Gastrocnemius medialis (tissue), 4 donors: ENCODE results near the gene DOCK3.

ENCODE experiments used
- POLR2A ChIP-seq, 2 donors: fragments of 450-650 bp; IDR thresholded peaks; one replicate each; pipeline ENCODE4 v1.6.1; 2017; ENCODE audit warnings: antibody characterized with exemption in 2 of 2, mild to moderate bottlenecking in 2 of 2, moderate library complexity in 2 of 2
- TF ChIP-seq, protein P1 (sequence below), 5 experiments: fragments of 450-650 bp in 3 of 5; fragments of 200-600 bp in 2 of 5; sonication (generic) in 2 of 5; IDR thresholded peaks in 4 of 5; conservative IDR thresholded peaks in 1 of 5; 1 replicate in 4 of 5; 2 replicates in 1 of 5; pipeline ENCODE4 v1.5.1; 2016 to 2019; ENCODE audit warnings: antibody characterized with exemption in 5 of 5, mild to moderate bottlenecking in 3 of 5, moderate library complexity in 3 of 5

DNA sequence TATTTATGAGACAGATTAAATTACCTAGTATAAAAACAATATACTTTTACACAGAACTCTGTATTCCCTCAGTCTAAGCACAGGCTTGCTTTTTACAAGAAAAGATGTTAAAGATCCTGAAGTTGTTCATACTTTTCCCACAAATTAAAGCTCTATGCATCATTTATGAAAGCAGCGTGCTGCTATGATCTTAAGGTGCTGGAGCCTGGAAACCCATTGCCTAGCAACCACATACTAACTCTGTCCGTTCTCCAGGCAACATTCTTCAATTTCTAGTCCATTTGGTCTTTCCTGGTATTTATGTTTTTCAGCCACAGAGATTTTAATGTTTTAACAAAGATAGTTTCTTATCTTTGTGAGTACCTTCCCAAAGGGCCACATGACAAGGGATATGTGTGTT lies 312.0 kb downstream of the DOCK3 start:
- TF ChIP-seq, protein P1, sequence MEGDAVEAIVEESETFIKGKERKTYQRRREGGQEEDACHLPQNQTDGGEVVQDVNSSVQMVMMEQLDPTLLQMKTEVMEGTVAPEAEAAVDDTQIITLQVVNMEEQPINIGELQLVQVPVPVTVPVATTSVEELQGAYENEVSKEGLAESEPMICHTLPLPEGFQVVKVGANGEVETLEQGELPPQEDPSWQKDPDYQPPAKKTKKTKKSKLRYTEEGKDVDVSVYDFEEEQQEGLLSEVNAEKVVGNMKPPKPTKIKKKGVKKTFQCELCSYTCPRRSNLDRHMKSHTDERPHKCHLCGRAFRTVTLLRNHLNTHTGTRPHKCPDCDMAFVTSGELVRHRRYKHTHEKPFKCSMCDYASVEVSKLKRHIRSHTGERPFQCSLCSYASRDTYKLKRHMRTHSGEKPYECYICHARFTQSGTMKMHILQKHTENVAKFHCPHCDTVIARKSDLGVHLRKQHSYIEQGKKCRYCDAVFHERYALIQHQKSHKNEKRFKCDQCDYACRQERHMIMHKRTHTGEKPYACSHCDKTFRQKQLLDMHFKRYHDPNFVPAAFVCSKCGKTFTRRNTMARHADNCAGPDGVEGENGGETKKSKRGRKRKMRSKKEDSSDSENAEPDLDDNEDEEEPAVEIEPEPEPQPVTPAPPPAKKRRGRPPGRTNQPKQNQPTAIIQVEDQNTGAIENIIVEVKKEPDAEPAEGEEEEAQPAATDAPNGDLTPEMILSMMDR (IDR thresholded peaks at IDR 0.05 in 4 of 5, conservative IDR thresholded peaks at IDR 0.05 in 1 of 5) = no peak
- TF ChIP-seq POLR2A (IDR thresholded peaks at IDR 0.05) = no peak
